ENCODE results near the gene GAK.

The GAK gene

DNA sequence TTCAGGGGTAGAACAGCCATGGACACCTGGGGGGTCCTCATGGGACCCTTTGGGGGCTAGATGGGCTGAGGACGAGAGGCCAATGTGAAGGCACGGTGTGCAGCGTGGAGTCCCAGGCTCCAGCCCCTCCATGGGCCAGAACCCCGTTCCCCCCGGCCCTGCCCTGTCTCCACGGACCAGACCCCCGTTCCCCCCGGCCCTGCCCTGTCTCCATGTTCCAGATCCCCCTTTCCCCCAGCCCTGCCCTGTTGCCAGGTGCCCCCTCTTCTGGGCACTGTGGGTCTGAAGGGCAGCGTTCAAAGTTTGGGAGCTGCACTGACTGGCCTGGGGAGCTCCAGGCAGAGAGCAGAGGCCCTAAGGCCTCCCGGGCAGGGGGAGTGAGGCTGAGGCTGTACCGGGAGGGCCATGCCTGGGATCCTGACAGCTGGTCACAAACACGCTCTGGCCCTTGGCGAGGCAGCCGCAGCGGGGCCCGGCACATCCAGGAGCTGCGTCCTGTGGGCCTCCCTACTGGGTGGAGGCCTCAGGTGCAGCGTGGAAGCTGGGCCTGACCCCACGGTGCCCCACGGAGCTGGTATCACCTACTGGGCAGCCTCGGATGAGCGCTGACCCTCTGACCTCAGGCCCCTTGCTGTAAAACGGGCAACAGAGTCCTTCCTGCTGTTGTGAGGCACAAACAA lies 32.4 kb upstream of the GAK start:
- no peak for DNase-seq

GRCh38 chr4:963276-964225 lies 31.4 kb upstream of the GAK start:
- no peak for DNase-seq

DNA sequence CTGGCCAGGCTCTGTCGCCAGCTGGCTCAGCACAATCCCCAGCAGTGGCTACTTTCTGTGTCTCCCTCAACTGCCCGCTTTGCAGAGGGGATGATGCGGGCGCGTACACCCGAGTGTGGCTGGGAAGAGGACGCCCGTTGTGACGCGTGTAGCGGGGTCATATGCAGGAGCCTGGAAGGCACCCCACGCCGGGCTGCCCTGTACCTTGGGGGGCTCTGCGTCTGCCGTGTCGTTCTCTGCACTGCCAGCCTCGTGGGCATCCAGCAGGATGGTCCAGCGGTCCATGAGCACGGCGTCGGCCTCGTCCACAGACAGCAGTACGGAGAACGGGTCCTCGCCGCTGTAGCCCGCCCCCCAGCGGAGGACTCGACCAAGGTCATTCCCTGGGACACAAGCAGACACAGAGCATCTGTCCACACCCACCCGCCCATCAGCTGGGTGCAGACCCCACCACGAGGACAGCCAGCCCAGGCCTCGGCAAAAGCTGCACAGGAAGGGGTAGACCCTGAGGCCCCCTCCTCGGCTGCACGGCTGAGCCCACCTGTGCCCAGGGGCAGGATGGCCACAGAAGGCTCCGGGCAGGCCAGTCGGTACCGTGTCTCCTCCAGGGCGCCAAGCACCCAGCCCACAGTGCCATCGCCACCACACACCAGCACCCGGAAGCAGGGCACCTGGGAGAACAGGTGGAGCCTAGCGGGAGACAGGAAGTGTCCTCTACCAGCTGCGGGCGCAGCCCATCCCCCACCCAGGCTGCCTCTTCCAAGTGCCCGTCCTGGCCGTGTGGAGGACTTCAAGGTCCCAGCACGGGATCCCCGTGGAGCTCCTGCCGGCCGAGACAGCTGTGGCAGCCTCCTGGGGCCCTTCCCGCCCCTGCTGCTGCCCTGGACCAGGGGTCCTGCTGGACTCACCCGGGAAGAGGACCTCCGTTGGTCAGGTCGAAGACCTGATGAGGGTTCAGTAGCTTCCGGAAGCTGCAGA lies 30.4 kb upstream of the GAK start:
- no peak for DNase-seq

DNA sequence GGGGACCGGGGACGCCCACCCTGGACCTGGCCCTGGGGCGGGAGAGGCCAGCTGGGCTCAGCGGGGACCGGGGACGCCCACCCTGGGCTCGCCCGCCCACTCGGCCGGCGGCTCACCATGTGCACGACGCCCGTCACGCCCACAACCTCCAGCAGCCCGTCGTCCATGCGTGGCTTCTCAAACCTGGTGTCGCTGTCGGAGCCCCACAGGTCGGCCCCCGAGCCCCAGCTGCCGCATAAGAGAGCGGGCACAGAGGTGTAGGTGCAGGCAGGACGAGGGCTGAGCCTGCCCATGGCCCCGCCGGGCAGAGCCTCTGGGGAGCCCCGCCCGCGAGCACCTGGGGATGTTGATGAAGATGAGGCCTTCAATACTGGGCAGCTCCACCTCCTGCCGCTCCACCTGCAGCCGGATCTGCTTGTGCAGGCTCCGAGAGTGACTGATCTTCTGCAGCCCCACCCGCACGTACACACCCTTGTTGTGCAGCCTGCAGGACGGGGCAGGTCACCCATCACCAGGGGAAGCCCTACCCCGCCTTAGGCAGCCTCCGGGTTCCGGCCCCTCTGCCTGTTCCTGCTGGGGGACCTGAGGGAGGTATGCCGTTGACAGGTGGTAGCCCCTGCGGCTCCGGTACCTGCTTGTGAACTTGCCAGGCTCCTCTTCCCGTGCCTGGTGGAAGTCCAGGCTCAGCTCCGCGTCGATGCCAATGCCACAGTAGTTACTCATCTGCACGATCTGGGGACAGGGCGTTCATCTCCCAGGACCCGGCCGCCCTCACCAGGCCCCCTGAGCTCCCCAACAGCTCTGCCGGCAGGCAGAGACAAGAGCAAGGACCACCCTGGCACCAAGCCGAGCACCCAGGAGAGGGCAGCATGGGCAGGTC lies 29.5 kb upstream of the GAK start:
- no peak for DNase-seq

DNA sequence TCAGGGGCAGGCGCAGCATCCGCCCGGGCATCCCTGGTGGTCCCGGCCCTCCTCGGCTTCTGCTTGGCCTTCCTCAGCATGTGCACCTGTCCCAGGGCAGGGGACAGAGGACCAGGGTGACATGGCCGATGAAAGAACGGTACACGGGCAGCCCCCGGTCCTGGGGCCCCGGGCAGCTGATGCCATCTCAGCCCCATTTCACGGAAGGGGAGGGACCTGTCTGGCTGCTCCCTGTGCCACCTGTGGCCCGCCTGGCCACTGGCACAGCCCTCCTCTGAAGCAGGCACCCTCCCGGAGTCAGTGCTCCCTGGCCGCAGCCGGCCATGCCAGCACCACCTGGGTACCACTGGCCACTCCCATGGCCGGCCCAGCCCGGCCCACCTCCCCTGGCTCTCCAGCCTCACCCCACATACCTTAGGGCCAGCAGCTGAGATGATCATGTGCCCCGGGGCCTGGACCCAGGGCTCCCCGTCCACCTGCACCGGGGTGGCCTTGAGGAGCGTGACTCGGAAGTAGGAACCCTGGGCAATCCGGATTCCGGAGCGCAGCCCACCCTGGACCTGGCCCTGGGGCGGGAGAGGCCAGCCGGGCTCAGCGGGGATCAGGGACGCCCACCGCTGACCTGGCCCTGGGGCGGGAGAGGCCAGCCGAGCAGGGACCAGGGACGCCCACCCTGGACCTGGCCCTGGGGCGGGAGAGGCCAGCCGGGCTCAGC lies 28.7 kb upstream of the GAK start:
- DNase-seq, result no peak

DNA sequence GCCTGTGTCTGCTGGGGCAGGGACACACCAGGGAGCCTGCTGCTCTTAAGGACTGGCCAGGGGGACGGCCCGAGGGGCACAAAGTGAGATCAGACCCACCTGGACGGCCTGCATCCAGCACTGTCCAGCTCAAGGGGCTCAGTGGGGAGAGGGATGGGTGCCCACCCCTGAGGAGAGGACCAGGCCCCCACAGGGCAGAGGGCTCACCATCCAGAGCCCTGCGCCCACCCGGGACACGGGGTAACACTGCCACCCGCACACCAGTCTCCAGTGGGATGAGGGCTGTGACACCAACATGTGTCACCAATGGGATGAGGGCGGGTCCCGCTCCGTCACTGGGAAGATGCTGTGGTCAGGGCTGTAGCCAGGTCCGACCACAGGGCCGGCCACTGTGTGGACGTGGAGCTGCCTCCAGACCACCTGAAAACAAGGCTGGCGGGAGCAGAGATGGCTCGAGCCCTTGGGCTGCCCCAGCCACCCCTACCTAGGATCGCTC lies 28.1 kb upstream of the GAK start:
- DNase-seq, result no peak

DNA sequence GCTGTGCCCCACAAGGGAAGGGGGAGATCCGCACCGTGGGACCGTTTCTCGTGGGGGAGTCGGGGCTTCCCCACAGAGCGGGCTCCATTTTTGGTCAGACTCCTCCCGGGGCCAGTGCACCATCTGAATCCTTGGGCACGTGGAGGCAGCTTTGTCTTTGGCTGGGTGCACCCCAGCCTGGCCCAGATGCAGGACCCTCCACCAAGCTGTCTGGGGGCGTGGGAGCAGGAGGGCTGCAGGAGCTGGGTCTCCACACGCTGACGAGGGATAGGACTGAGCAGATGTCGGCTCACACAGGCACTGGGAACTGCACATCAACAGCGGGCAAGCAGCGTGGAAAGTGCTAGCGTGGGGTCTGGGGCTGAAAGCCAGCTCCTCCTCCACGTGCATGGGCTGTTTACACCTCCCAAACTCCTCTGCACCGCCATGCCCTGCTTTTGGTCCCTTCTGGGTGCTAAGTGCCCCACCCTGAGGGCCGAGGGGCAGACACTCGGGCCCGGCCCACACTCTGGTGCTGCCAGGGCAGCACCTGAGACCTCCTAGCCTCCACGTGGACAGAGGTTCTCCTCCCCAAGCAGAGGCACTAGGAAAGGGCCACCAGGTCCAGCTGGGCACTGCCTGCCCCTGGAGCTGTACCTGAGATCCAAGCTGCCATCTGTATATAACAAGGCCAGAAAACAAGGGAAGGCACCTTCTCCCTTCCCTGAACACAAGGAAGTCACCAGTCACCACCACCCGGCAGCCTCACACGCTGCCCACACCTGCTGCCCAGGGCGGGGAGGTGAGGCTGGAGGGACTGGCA lies 27.4 kb upstream of the GAK start:
- peak in 1 of 51 donors; percentile 31 for DNase-seq

GRCh38 chr4:958696-959337 lies 26.7 kb upstream of the GAK start:
- DNase-seq, result peak in 1 of 51 donors; percentile 10

GRCh38 chr4:958314-958665 lies 26.2 kb upstream of the GAK start:
- DNase-seq, result no peak

GRCh38 chr4:957581-958313 lies 25.6 kb upstream of the GAK start:
- no peak for DNase-seq

GRCh38 chr4:957231-957580 lies 25.1 kb upstream of the GAK start:
- DNase-seq, result no peak

DNA sequence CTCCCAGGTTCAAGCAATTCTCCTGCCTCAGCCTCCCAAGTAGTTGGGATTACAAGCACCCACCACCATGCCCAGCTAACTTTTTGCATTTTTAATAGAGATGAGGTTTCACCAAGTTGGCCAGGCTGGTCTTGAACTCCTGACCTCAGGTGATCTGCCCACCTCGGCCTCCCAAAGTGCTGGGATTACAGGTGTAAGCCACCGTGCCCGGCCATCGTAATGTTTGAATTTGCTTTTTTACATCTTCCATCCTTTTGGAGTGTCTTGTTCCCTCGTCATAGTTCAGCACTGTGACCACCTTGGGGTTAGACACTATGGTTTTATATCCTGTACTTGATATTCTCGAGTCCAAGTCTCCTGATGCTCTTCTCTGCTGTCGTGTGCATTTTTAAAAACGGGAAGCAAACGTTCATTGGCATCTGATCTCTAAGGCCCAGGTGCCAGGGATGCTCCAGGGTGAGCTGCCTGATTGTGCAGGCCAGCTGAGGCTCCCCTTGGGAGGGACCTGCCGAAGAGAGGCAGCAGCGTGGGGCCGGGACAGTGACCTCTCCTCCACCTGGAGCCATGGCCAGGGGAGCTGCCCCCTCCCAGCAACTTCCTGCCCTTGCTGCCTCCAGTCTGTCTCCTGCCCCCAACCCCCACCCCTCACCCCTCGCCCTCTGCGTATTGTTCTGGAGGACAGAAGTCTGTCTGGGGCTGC lies 24.6 kb upstream of the GAK start:
- no peak for DNase-seq

DNA sequence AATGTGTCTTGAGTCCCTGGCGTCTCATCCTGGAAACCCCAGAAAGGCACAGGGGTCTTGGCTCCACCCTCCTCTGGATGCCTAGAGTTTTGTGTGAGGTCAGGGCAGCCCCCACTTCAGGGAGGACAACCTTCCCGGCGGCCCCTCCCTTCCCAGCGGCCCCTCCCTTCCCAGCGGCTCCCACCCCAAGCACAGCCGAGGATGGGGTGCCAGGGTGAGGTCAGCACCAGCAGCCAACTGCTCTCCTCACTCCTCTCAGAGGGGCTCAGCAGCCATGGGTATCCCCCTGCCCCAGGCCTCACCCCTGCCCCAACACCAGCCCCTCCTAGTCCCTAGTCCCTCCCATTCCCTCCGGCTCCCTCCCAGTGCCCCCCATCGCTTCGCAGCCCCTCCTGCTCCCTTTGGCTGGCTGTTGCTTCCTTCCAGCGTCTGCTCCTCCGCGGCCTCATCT lies 23.8 kb upstream of the GAK start:
- no peak for DNase-seq

GRCh38 chr4:955161-955921 lies 23.2 kb upstream of the GAK start:
- DNase-seq, result no peak

DNA sequence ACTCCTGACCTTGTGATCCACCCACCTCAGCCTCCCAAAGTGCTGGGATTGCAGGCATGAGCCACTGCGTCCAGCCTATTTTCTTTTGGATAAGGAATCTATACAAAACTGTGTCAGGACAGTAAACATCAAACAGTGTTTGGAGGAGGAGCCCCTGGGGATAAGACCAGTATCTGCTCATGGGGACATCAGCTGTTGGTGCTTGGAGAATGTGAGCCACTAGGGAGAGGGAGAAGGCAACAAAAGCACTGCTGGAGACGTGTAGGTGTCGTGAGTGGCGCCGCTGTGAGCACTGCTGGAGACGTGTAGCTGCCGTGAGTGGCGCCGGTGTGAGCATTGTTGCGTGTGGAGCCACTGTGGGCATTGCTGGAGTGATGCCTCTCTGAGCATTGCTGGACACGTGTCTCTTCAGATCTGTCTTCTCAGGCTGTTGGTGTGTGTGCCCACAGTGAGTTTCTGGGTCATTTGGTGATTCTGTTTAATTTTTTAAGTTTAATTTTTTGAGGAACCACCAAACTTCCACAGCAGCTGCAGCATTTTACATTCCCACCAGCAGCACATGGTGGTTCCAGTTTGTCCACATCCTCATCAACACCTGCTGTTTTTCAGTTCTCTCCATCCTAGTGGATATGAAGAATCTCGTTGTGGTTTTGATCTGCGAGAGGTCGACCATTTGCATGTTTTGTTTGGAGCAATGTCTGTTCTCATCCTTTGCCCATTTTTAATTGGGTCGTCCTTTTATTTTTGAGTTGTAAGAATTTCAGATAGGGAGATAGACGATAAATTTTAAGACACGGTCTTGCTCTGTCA lies 22.3 kb upstream of the GAK start:
- no peak for DNase-seq

- no peak for DNase-seq
Measured at GRCh38 chr4:953574-953915, 21.4 kb upstream of the GAK start.

Measured in hypothalamus (tissue), 51 donors.